T-helper 1 cell treated with Interleukin-12 subunit alpha and Interleukin-12 subunit beta and Interleukin-4 antibody, amounts not matched to agents 30 μg/mL and 1 μg/mL, for 36 hours (primary cell): ENCODE results near the gene SDK1.

Experiments used
- H3K27ac Mint-ChIP-seq: one replicate; pipeline ENCODE4 v1.8.0; 2021; ENCODE audit warnings: mild to moderate bottlenecking, mixed read lengths
- H3K27me3 Mint-ChIP-seq: one replicate; pipeline ENCODE4 v1.8.0; 2021; ENCODE audit warnings: low read depth, mixed read lengths
- H3K36me3 Mint-ChIP-seq: one replicate; pipeline ENCODE4 v1.8.0; 2021; ENCODE audit warnings: low read depth, mixed read lengths
- H3K4me1 Mint-ChIP-seq: one replicate; pipeline ENCODE4 v1.8.0; 2021; ENCODE audit warnings: low read depth, mixed read lengths
- H3K4me3 Mint-ChIP-seq: one replicate; pipeline ENCODE4 v1.8.0; 2021; ENCODE audit warnings: mild to moderate bottlenecking, moderate library complexity, mixed read lengths
- H3K9me3 Mint-ChIP-seq: one replicate; pipeline ENCODE4 v1.8.0; 2021; ENCODE audit warnings: mixed read lengths

SDK1 gene

GRCh38 chr7:4000934-4001333 is 699.9 kb downstream of the SDK1 start:
- Mint-ChIP-seq H3K27me3 (peaks cover 4% of the 10 kb centered on the region), H3K9me3 (no peaks in the 10 kb centered on the region), H3K4me3 (no peak overlapping the region), H3K36me3 (no peaks in the 10 kb centered on the region), H3K4me1 (no peaks in the 10 kb centered on the region), H3K27ac (no peak overlapping the region)

GRCh38 chr7:4001742-4002141 is 700.7 kb downstream of the SDK1 start:
- Mint-ChIP-seq H3K9me3 (no peaks in the 10 kb centered on the region), H3K27me3 (peaks cover 1% of the 10 kb centered on the region), H3K4me1 (peaks cover 2% of the 10 kb centered on the region), H3K36me3 (no peaks in the 10 kb centered on the region), H3K4me3 (no peak overlapping the region), H3K27ac (no peak overlapping the region)

GRCh38 chr7:4003503-4003902 is 702.5 kb downstream of the SDK1 start:
- Mint-ChIP-seq H3K36me3 (no peaks in the 10 kb centered on the region), H3K4me1 (peaks cover 2% of the 10 kb centered on the region), H3K27me3 (no peaks in the 10 kb centered on the region), H3K27ac (no peak overlapping the region), H3K9me3 (no peaks in the 10 kb centered on the region), H3K4me3 (no peak overlapping the region)

- Mint-ChIP-seq H3K36me3 (no peaks in the 10 kb centered on the region), H3K4me3 (no peak overlapping the region), H3K27ac (no peak overlapping the region), H3K27me3 (no peaks in the 10 kb centered on the region), H3K9me3 (no peaks in the 10 kb centered on the region), H3K4me1 (peaks cover 2% of the 10 kb centered on the region)
Measured at GRCh38 chr7:4006687-4007086, 705.6 kb downstream of the SDK1 start.

DNA sequence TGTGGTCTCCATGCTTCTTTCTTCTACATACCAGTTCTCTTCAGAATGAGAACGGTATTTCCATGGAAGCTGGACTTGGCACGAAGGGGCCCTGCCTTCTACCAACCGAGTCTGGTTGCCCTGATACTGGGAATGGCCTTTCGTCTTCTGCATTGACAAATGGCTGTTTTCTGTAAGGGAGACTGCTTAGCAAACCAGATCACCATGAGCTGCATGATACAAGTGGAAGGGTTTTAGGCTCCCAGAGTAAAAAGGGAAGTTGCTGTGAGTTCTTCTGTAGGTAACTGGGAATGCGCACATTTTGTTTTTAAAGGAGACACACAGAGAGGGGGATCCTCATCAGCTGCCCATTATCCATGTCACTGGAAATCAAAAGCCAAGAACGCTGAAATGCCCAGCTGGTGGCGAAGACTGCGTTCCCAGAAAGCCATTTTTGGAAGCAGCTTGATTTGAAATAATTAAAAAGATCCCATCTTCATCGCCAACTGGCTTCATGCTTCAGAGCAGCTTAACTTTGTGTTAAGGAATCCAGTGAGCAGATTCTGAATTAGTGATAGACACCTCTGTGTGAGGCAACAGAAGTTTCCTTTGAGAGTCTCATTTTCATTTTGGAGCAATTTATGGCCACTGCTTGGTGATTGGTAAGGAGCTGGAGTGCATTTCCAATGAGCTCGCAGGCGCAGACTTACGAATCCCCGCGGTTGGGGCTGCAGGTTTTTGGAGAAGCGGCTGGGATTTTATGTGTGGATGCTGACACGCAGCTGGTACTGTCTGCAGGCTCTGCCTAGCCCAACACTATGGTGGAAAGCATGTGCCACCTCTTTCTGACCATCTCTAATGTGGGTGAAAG is 708.4 kb downstream of the SDK1 start:
- peaks cover 5% of the 10 kb centered on the region for H3K27me3 Mint-ChIP-seq
- H3K36me3 Mint-ChIP-seq, result no peaks in the 10 kb centered on the region

GRCh38 chr7:4010061-4010605 is 709.1 kb downstream of the SDK1 start:
- Mint-ChIP-seq H3K4me1 (peaks cover 2% of the 10 kb centered on the region), H3K27ac (no peak overlapping the region), H3K9me3 (no peaks in the 10 kb centered on the region), H3K36me3 (no peaks in the 10 kb centered on the region), H3K27me3 (peaks cover 5% of the 10 kb centered on the region), H3K4me3 (no peak overlapping the region)

More for the DNA sequence above, 708.4 kb downstream of the SDK1 start:
- Mint-ChIP-seq H3K27ac (no peak overlapping the region), H3K4me3 (no peak overlapping the region), H3K4me1 (peaks cover 2% of the 10 kb centered on the region), H3K9me3 (no peaks in the 10 kb centered on the region)

DNA sequence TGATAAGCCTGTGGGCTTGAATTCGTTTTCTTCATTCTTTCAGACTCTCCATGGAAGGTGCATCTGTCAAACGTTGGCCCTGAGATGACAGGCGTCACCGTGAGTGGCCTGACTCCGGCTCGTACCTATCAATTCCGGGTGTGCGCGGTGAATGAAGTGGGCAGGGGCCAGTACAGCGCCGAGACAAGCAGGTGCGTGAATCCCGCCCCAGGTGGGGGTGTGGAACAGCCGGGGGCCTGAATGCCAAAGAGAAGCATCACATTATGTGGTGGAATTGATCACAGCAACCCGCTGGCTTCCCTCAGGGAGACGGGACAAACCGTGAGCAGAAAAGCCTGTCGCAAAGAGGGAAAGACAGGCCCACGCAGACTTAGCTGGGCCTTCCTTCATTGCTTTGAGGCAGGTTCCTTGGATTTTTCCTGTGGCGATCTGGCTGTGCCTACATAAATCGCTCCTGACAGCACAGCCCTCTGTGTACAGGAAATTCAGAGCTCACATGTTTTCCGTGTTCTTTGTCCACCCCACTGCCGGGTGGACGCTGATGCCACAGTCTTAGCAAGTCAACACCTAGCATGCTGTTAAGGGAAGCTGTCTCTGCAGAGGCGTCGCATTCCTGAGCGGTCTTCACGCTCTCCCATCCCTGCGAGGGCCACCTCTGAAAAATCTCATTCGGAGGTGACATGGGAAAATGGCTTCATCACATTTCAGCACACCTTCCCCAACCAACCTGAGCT is 710.0 kb downstream of the SDK1 start:
- no peaks in the 10 kb centered on the region for H3K36me3 Mint-ChIP-seq
- H3K4me3 Mint-ChIP-seq, result no peak overlapping the region
- peaks cover 5% of the 10 kb centered on the region for H3K27me3 Mint-ChIP-seq
- no peaks in the 10 kb centered on the region for H3K9me3 Mint-ChIP-seq
- peaks cover 2% of the 10 kb centered on the region for H3K4me1 Mint-ChIP-seq
- H3K27ac Mint-ChIP-seq, result no peak overlapping the region

DNA sequence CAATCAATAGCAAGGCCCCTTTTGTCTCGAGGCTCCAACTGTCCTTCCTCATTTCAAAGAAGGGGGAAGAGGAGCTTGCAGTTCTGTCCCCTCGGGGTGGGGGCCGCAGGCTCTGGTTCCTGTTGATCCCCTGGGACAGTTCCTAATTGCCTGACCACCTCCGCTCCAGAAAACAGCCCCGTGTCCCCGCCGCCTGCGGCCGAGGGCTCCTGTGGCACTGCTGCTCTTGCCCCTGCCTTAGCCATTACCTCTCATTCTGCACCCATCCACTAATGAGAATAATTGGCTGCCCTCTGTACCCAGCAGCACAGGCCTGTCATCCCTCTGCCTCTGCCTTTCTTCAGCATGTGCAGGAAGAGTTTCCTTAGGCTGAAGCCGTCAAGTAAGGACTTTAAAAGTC is 712.7 kb downstream of the SDK1 start:
- Mint-ChIP-seq H3K27me3 (peaks cover 5% of the 10 kb centered on the region), H3K27ac (no peak overlapping the region), H3K4me3 (no peak overlapping the region), H3K9me3 (peaks cover 11% of the 10 kb centered on the region), H3K36me3 (no peaks in the 10 kb centered on the region), H3K4me1 (no peaks in the 10 kb centered on the region)

GRCh38 chr7:4014346-4015050 is 713.4 kb downstream of the SDK1 start:
- Mint-ChIP-seq H3K9me3 (peaks cover 19% of the 10 kb centered on the region), H3K36me3 (no peaks in the 10 kb centered on the region)

GRCh38 chr7:4015371-4015770 is 714.3 kb downstream of the SDK1 start:
- Mint-ChIP-seq H3K27ac (no peak overlapping the region), H3K9me3 (peaks cover 22% of the 10 kb centered on the region), H3K4me1 (no peaks in the 10 kb centered on the region), H3K27me3 (peaks cover 5% of the 10 kb centered on the region), H3K4me3 (no peak overlapping the region), H3K36me3 (peaks cover 2% of the 10 kb centered on the region)

More at GRCh38 chr7:4014346-4015050, 713.4 kb downstream of the SDK1 start:
- no peak overlapping the region for H3K4me3 Mint-ChIP-seq
- H3K27ac Mint-ChIP-seq, result no peak overlapping the region
- no peaks in the 10 kb centered on the region for H3K4me1 Mint-ChIP-seq
- H3K27me3 Mint-ChIP-seq, result peaks cover 5% of the 10 kb centered on the region

GRCh38 chr7:4015996-4016395 is 714.9 kb downstream of the SDK1 start:
- H3K27me3 Mint-ChIP-seq, result peaks cover 5% of the 10 kb centered on the region

DNA sequence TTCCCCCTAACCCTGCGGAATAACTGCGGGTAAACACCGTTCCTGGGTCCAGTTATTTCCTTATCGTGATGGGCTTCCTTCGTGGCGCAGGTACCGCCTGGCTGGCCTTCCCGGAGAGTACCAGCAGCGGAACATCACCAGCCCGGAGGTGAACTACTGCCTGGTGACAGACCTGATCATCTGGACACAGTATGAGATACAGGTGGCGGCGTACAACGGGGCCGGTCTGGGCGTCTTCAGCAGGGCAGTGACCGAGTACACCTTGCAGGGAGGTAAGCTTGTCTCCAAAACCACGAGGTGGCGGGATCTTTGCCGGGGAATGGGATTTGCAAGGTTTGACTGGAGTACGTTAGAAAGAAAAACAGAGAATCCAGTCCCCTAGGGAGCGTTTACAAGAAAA is 716.0 kb downstream of the SDK1 start:
- H3K9me3 Mint-ChIP-seq, result peaks cover 27% of the 10 kb centered on the region
- H3K36me3 Mint-ChIP-seq, result peaks cover 2% of the 10 kb centered on the region
- no peak overlapping the region for H3K27ac Mint-ChIP-seq
- peaks cover 3% of the 10 kb centered on the region for H3K27me3 Mint-ChIP-seq
- no peak overlapping the region for H3K4me3 Mint-ChIP-seq
- no peaks in the 10 kb centered on the region for H3K4me1 Mint-ChIP-seq

More at GRCh38 chr7:4015996-4016395, 714.9 kb downstream of the SDK1 start:
- H3K36me3 Mint-ChIP-seq, result peaks cover 2% of the 10 kb centered on the region
- no peak overlapping the region for H3K27ac Mint-ChIP-seq
- H3K4me1 Mint-ChIP-seq, result no peaks in the 10 kb centered on the region
- peaks cover 27% of the 10 kb centered on the region for H3K9me3 Mint-ChIP-seq
- no peak overlapping the region for H3K4me3 Mint-ChIP-seq

DNA sequence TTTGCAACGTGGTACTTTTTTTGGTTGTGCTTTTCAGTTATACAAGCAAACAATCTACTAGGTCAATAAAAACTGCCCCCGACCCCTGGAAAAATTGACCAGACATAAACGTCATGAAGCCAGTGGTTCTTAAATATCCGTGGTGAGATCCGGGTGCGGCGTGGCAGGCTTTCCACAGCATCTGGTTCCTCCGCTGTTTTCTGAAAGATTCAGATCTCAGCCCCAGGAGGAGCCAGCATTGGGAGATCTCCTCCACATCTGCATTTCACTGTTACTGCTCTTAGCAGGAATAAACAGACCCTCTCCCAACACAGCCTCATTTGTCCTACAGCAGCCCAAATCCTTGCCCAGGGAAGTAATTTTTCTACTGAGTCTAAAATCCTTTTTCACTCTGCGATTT is 716.7 kb downstream of the SDK1 start:
- Mint-ChIP-seq H3K27me3 (no peaks in the 10 kb centered on the region), H3K27ac (no peak overlapping the region), H3K4me3 (no peak overlapping the region), H3K4me1 (no peaks in the 10 kb centered on the region), H3K9me3 (peaks cover 27% of the 10 kb centered on the region), H3K36me3 (peaks cover 2% of the 10 kb centered on the region)

- Mint-ChIP-seq H3K4me1 (no peaks in the 10 kb centered on the region), H3K36me3 (peaks cover 2% of the 10 kb centered on the region), H3K9me3 (peaks cover 27% of the 10 kb centered on the region), H3K27me3 (no peaks in the 10 kb centered on the region), H3K4me3 (no peak overlapping the region), H3K27ac (no peak overlapping the region)
Measured at GRCh38 chr7:4018601-4019316, 717.7 kb downstream of the SDK1 start.
